VCaP (cell line): ENCODE results near the gene PTPRU.

Experiments used
- H3K27ac ChIP-seq: fragments of 450-650 bp; 2 replicates; pipeline ENCODE4 v1.5.1; 2017
- CTCF ChIP-seq: fragments of 450-650 bp; conservative IDR thresholded peaks from 2 replicates; pipeline ENCODE4 v1.5.1; 2017; ENCODE audit warnings: mild to moderate bottlenecking, moderate library complexity

PTPRU gene

GRCh38 chr1:29240400-29240837, 4.1 kb downstream of the PTPRU start:
- no peak for TF ChIP-seq CTCF

GRCh38 chr1:29240986-29241385, 4.7 kb downstream of the PTPRU start:
- H3K27ac ChIP-seq = no peak overlapping the region
- no peak for TF ChIP-seq CTCF

More at GRCh38 chr1:29240400-29240837, 4.1 kb downstream of the PTPRU start:
- no peak overlapping the region for H3K27ac ChIP-seq

GRCh38 chr1:29243023-29243870, 6.9 kb downstream of the PTPRU start:
- no peak overlapping the region for H3K27ac ChIP-seq
- TF ChIP-seq CTCF = no peak

GRCh38 chr1:29243871-29244200, 7.5 kb downstream of the PTPRU start:
- H3K27ac ChIP-seq = no peak overlapping the region
- no peak for TF ChIP-seq CTCF

- no peak for TF ChIP-seq CTCF
- no peak overlapping the region for H3K27ac ChIP-seq
Measured at GRCh38 chr1:29245261-29245660, 8.9 kb downstream of the PTPRU start.

- peak; percentile 80 for TF ChIP-seq CTCF
- H3K27ac ChIP-seq = no peak overlapping the region
Measured at GRCh38 chr1:29245876-29246275, 9.6 kb downstream of the PTPRU start.

GRCh38 chr1:29247044-29247443, 10.7 kb downstream of the PTPRU start:
- TF ChIP-seq CTCF = no peak
- H3K27ac ChIP-seq = no peak overlapping the region
